ENCODE results near the gene TGM5. TPM values are rescaled to one million over a fixed set of nuclear protein-coding genes. Genes with fewer than 3 reads are reported as not detected.

TGM5 gene
- total RNA-seq, 2 donors from 2014 or later = not detected

- no peaks in the 10 kb centered on the region for H3K36me3 ChIP-seq (ENCODE audit: control insufficient read depth, insufficient read depth, low read length)
- no peak overlapping the region for H3K4me3 ChIP-seq (ENCODE audit: low read length)
- H3K27ac ChIP-seq (ENCODE audit: low read depth, low read length) = no peak overlapping the region
- no peaks in the 10 kb centered on the region for H3K4me1 ChIP-seq (ENCODE audit: control insufficient read depth, insufficient read depth, low read length)
- DNase-seq = no peak
- H3K9me3 ChIP-seq (ENCODE audit: control insufficient read depth, low read length) = no peaks in the 10 kb centered on the region
- H3K9ac ChIP-seq (ENCODE audit: extremely low read depth, low read length, poor library complexity, severe bottlenecking) = no peak overlapping the region
- H3K27me3 Mint-ChIP-seq (ENCODE audit: insufficient read depth) = no peaks in the 10 kb centered on the region
- H3K4me3 Mint-ChIP-seq = no peak overlapping the region
- TF ChIP-seq CTCF (conservative IDR thresholded peaks at IDR 0.05) = no peak
- H3K4me1 Mint-ChIP-seq = no peaks in the 10 kb centered on the region
- H3K27me3 ChIP-seq (ENCODE audit: control insufficient read depth, insufficient read depth, low read length, poor library complexity, severe bottlenecking) = no peaks in the 10 kb centered on the region
- H3K9me3 Mint-ChIP-seq = no peaks in the 10 kb centered on the region
- no peak overlapping the region for H3K27ac Mint-ChIP-seq
- WGBS, 2 experiments (ENCODE audit: insufficient coverage in 1 of 2, insufficient read length in 1 of 2) = 91 to 100% methylated on average over 2 to 7 of the region's 7 CpGs
- no peaks in the 10 kb centered on the region for H3K36me3 Mint-ChIP-seq (ENCODE audit: low read depth)
These were observed 12.8 kb upstream of the TGM5 start for GRCh38 chr15:43279496-43279895.

GRCh38 chr15:43278869-43279268, 12.1 kb upstream of the TGM5 start:
- H3K36me3 Mint-ChIP-seq (ENCODE audit: low read depth) = no peaks in the 10 kb centered on the region
- Histone ChIP-seq H3K36me3 (ENCODE audit: control insufficient read depth, insufficient read depth, low read length) (no peaks in the 10 kb centered on the region), H3K4me3 (ENCODE audit: low read length) (no peak overlapping the region), H3K27ac (ENCODE audit: low read depth, low read length) (no peak overlapping the region), H3K9me3 (ENCODE audit: control insufficient read depth, low read length) (no peaks in the 10 kb centered on the region), H3K27me3 (ENCODE audit: control insufficient read depth, insufficient read depth, low read length, poor library complexity, severe bottlenecking) (no peaks in the 10 kb centered on the region), H3K9ac (ENCODE audit: extremely low read depth, low read length, poor library complexity, severe bottlenecking) (no peak overlapping the region), H3K4me1 (ENCODE audit: control insufficient read depth, insufficient read depth, low read length) (no peaks in the 10 kb centered on the region)
- no peaks in the 10 kb centered on the region for H3K9me3 Mint-ChIP-seq
- no peak overlapping the region for H3K4me3 Mint-ChIP-seq
- H3K27me3 Mint-ChIP-seq (ENCODE audit: insufficient read depth) = no peaks in the 10 kb centered on the region
- DNase-seq = no peak
- TF ChIP-seq CTCF (conservative IDR thresholded peaks at IDR 0.05) = no peak
- no peaks in the 10 kb centered on the region for H3K4me1 Mint-ChIP-seq
- 94% methylated on average over 10 to 11 of the region's 11 CpGs for WGBS, 2 experiments (ENCODE audit: insufficient coverage in 1 of 2, insufficient read length in 1 of 2)
- H3K27ac Mint-ChIP-seq = no peak overlapping the region

GRCh38 chr15:43277901-43278300, 11.2 kb upstream of the TGM5 start:
- no peak overlapping the region for H3K4me3 Mint-ChIP-seq
- no peaks in the 10 kb centered on the region for H3K27me3 Mint-ChIP-seq (ENCODE audit: insufficient read depth)
- H3K36me3 Mint-ChIP-seq (ENCODE audit: low read depth) = no peaks in the 10 kb centered on the region

More at GRCh38 chr15:43277901-43278300, 11.2 kb upstream of the TGM5 start:
- Mint-ChIP-seq H3K27ac (no peak overlapping the region), H3K9me3 (no peaks in the 10 kb centered on the region), H3K4me1 (no peaks in the 10 kb centered on the region)
- Histone ChIP-seq H3K4me1 (ENCODE audit: control insufficient read depth, insufficient read depth, low read length) (no peaks in the 10 kb centered on the region), H3K9ac (ENCODE audit: extremely low read depth, low read length, poor library complexity, severe bottlenecking) (no peak overlapping the region), H3K27me3 (ENCODE audit: control insufficient read depth, insufficient read depth, low read length, poor library complexity, severe bottlenecking) (no peaks in the 10 kb centered on the region), H3K36me3 (ENCODE audit: control insufficient read depth, insufficient read depth, low read length) (no peaks in the 10 kb centered on the region), H3K4me3 (ENCODE audit: low read length) (no peak overlapping the region), H3K27ac (ENCODE audit: low read depth, low read length) (no peak overlapping the region), H3K9me3 (ENCODE audit: control insufficient read depth, low read length) (no peaks in the 10 kb centered on the region)
- WGBS, 2 experiments (ENCODE audit: insufficient coverage in 1 of 2, insufficient read length in 1 of 2) = 80% methylated on average over 2 to 4 of the region's 4 CpGs
- no peak for DNase-seq
- TF ChIP-seq CTCF (conservative IDR thresholded peaks at IDR 0.05) = no peak

Data from endodermal cell (in vitro differentiated cells).